Astrocyte (in vitro differentiated cells and primary cell): ENCODE results near the gene MYOZ3.

Experiments
- CTCF ChIP-seq: IDR thresholded peaks from 2 replicates; pipeline ENCODE4 v1.5.1; 2011; ENCODE audit warnings: low read depth, mild to moderate bottlenecking, inconsistent platforms, low read length, moderate library complexity; ENCODE audit not compliant: insufficient read depth
- EZH2 ChIP-seq: IDR thresholded peaks from 2 replicates; pipeline ENCODE4 v1.6.1; 2012; ENCODE audit warnings: mild to moderate bottlenecking, low read length, inconsistent platforms; ENCODE audit not compliant: insufficient read depth

GRCh38 chr5:150659360-150660107 is 1.5 kb upstream of the MYOZ3 start:
- no peak for TF ChIP-seq EZH2
- TF ChIP-seq CTCF: no peak
